A549 treated with AZD9567 at 1 μM for 4 hours (cell line): Measurements from ENCODE around the gene KIAA1671. TPM values are rescaled to one million over a fixed set of nuclear protein-coding genes. Genes with fewer than 3 reads are reported as not detected.

ENCODE experiments used
- total RNA-seq: library from RNA; stranded (reverse); fragments of 200-300 nt; extraction: Qiagen RNA extraction; gene quantifications from 5 replicates; pipeline ENCODE4 v1.2.3, GENCODE V29; 2022; ENCODE audit not compliant: insufficient read depth

Gene KIAA1671
- 8.3 to 11.3 TPM (median 10.0 TPM) in 5 replicates for total RNA-seq

DNA sequence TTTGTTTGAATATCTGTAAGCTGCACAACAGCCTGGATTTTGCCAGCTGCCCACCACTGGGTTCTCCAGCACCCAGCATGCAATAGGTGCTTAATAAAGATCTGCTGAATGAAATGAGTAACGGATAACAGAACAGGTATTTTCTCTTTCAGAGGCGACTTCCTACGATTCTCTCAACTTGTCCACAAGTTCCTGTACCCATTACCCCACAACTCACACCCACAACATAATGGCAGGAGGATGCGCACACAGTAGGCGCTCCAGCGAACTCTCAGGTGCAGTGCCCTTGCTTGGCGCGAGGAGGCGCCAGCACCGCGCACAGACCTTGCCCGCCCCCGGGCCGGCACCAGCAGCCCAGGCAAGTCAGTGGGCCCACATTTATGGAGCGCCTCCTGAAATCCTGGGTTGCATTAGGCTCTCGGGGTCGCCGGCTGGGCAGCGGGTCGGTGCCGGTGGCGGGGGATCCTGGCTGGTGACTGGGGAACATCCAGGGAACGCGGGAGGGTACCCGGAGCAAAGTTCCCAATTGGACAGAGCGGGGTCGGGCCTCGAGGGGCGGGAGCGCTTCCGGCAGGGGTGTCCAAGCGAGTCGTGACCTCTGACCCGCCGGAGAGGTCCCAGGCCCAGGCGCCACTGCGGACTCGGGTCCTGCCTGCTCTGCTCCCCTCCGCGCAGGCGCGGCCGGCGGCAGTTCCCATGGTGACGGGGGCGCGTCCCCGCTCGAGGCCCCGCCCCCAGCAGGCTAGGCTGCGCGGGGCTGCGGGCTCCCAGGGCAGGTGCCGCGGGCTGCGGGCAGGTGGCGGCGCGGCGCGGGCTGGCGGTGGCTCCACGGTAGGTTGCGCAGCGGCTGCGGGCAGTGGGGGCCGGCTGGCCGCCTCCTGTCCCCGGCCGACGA is at the start of gene KIAA1671:
KIAA1671 (plus strand) TSS at position 775 of the 895 bp plus-strand sequence. CDS start 75,284 bp downstream, outside the sequence.

DNA sequence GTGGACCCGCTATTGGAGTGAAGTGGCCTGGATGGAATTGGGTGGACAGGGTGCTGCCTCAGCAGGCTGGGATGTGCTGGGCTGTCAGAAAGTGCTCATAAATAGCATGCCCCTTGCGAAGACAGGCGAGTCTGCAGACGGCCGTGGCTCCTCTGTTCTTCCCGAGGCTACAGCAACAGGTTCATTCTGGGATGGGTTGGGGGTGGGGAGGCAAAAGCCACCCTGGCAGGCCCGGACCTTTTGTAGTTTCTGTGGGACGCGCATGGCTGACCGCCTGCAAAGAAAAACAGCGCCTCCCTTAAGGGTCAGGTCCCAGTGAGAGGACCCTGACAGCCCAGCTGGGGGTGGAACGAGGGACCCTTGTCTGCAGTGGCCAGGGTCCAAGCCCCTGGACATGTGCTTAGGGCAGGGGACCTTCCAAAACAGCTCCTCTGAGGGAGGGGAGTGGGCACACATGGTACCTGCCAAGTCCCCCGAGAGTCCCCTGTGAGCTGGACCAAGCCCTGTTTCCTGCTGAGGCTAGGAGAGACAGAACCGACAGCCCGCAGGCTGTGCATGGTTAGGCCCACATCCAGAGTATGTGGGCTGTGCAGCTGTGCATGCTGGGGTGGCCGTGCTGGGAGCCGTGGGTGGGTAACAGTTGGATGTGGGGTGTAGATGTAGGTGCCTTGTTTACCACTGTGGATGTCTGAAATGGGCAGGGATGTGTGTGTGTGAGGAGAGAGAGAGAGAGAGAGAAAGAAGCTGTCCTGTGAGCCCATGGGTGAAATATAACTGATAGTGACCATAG is 247.4 kb downstream of the KIAA1671 start, which contains the start of gene CRYBB3:
CRYBB3 (plus strand) TSS at position 128 of the 790 bp plus-strand sequence. CDS start 1,539 bp downstream, outside the sequence.

DNA sequence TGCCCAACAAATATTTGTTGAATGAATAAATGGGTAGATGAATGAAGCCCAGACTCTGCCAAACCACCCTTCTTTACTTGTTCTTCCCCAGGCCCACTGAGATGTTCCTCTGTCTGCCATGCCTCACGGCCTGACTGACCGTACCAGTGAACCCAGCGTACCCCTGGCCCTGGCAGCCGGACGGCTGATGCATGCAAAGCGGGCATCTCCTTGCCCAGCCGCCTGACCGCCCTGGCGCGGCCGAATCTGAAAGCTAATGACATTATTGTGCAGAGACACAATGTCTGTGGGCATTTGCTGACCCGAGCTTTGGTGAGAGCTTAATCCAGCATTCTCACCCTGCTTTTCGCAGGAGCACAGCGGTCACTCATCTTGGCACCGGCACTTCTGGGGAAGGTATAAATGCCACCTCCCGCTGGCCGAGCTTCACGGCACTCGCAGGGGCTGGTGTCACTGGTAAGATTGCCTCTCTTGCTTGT is 266.7 kb downstream of the KIAA1671 start, which contains the start of gene CRYBB2:
CRYBB2 (plus strand) TSS at position 429 of the 479 bp plus-strand sequence. CDS start 1,791 bp downstream, outside the sequence.

Other genes starting within 250 kb of the KIAA1671 start
- gene PIWIL3, start 178.0 kb upstream of the KIAA1671 start, total RNA-seq = not detected in 5 replicates
- gene SGSM1, start 146.5 kb upstream of the KIAA1671 start, total RNA-seq = 0.34 to 0.46 TPM (median 0.39 TPM) in 4 of 5 replicates, not detected in the other
- not detected in 5 replicates for gene LHFPL7, start 6.0 kb upstream of the KIAA1671 start, total RNA-seq
- gene CRYBB3, start 247.1 kb downstream of the KIAA1671 start, total RNA-seq = not detected in 5 replicates